B cell (primary cell): ENCODE results near the gene DMAP1. TPM values are rescaled to one million over a fixed set of nuclear protein-coding genes. Genes with fewer than 3 reads are reported as not detected.

ENCODE experiments used
- ATAC-seq: fragments of 200-7000 bp; cut with Tn5 transposase; one replicate; pipeline ENCODE4 v1.10.0; 2021; ENCODE audit warnings: low read depth, mild to moderate bottlenecking, moderate number of reproducible peaks, moderate library complexity
- CTCF ChIA-PET: fragments of 350-600 bp; sonication (Branson Sonifier 250); formaldehyde crosslinking; loops from one replicate; lab custom pipeline; 2021; ENCODE audit warnings: antibody characterized with exemption, inconsistent platforms; lab: Charles Lee
- POLR2A ChIA-PET: fragments of 350-600 bp; sonication (Branson Sonifier 250); formaldehyde crosslinking; loops from one replicate; lab custom pipeline; 2021; ENCODE audit warnings: antibody characterized with exemption; lab: Charles Lee
- DNase-seq: peaks from one replicate; pipeline ENCODE4 v3.0.0; 2013
- H2AFZ ChIP-seq: 2 replicates; pipeline ENCODE4 v1.6.1; 2012; ENCODE audit warnings: mild to moderate bottlenecking, low read depth, low read length; ENCODE audit not compliant: insufficient read depth, poor library complexity, severe bottlenecking
- H3K27ac ChIP-seq, 2 donors: 1 replicate in 1 of 2; 2 replicates in 1 of 2; pipeline ENCODE4 v1.5.1; 2012 to 2013; ENCODE audit warnings: low read length in 2 of 2, mild to moderate bottlenecking in 2 of 2, moderate library complexity in 1 of 2
- H3K27me3 ChIP-seq, 4 experiments: fragments of 200-600 bp in 1 of 4; sonication (generic) in 1 of 4; replicated peaks in 1 of 4; 1 replicate in 2 of 4; 2 replicates in 2 of 4; pipeline versions ENCODE4 v1.6.1 to v1.7.0; 2013 to 2016; ENCODE audit warnings: low read length in 3 of 4, mild to moderate bottlenecking in 2 of 4, mixed read lengths in 1 of 4, moderate library complexity in 1 of 4; ENCODE audit not compliant: insufficient read depth in 4 of 4, control insufficient read depth in 3 of 4; ENCODE audit errors: control extremely low read depth in 1 of 4
- H3K36me3 ChIP-seq, 2 experiments: replicated peaks in 1 of 2; 1 replicate in 1 of 2; 2 replicates in 1 of 2; pipeline versions ENCODE4 v1.6.1 to v1.7.1; 2013; ENCODE audit warnings: low read length in 1 of 2; ENCODE audit not compliant: insufficient read depth in 2 of 2, control insufficient read depth in 1 of 2; ENCODE audit errors: control extremely low read depth in 1 of 2, extremely low read depth in 1 of 2
- H3K4me1 ChIP-seq, 2 donors: fragments of 200-600 bp in 1 of 2; sonication (generic) in 1 of 2; 1 replicate in 1 of 2; 2 replicates in 1 of 2; pipeline versions ENCODE4 v1.5.1 to v1.6.1; 2013 to 2017; ENCODE audit warnings: low read length in 2 of 2; ENCODE audit not compliant: control insufficient read depth in 2 of 2, insufficient read depth in 2 of 2
- H3K4me2 ChIP-seq: replicated peaks from 2 replicates; pipeline ENCODE3; 2012; ENCODE audit warnings: mild to moderate bottlenecking, low read depth, low read length; ENCODE audit not compliant: poor library complexity, severe bottlenecking
- H3K4me3 ChIP-seq, 5 experiments: fragments of 200-600 bp in 1 of 5; sonication (generic) in 1 of 5; 1 replicate in 3 of 5; 2 replicates in 2 of 5; pipeline versions ENCODE4 v1.5.1 to v1.7.0; 2011 to 2016; ENCODE audit warnings: low read length in 4 of 5, mild to moderate bottlenecking in 4 of 5, low read depth in 2 of 5, control low read depth in 1 of 5, moderate library complexity in 1 of 5; ENCODE audit not compliant: insufficient read depth in 1 of 5; ENCODE audit errors: control extremely low read depth in 1 of 5, extremely low read depth in 1 of 5
- H3K79me2 ChIP-seq: fragments of 200-600 bp; sonication (generic); one replicate; pipeline ENCODE4 v1.6.0; 2016; ENCODE audit warnings: low read length; ENCODE audit not compliant: control insufficient read depth, insufficient read depth
- H3K9ac ChIP-seq: fragments of 200-600 bp; sonication (generic); 2 replicates; pipeline ENCODE4 v1.6.1; 2017; ENCODE audit warnings: mild to moderate bottlenecking, low read length, moderate library complexity
- H3K9me3 ChIP-seq, 3 donors: one replicate each; pipeline versions ENCODE4 v1.6.1 to v1.7.1; 2013; ENCODE audit warnings: low read length in 2 of 3; ENCODE audit not compliant: control insufficient read depth in 2 of 3, insufficient read depth in 1 of 3; ENCODE audit errors: control extremely low read depth in 1 of 3
- H4K20me1 ChIP-seq: 2 replicates; pipeline ENCODE4 v1.6.0; 2012; ENCODE audit warnings: mild to moderate bottlenecking, low read length; ENCODE audit not compliant: insufficient read depth, control insufficient read depth, poor library complexity, severe bottlenecking
- H3K27ac Mint-ChIP-seq: one replicate; pipeline ENCODE4 v1.8.0; 2021; ENCODE audit warnings: mixed read lengths
- H3K27me3 Mint-ChIP-seq: one replicate; pipeline ENCODE4 v1.8.0; 2021; ENCODE audit warnings: mixed read lengths
- H3K4me1 Mint-ChIP-seq: one replicate; pipeline ENCODE4 v1.8.0; 2021; ENCODE audit warnings: mixed read lengths
- H3K4me3 Mint-ChIP-seq: one replicate; pipeline ENCODE4 v1.8.0; 2021; ENCODE audit warnings: mixed read lengths
- H3K9me3 Mint-ChIP-seq: one replicate; pipeline ENCODE4 v1.8.0; 2022; ENCODE audit warnings: mixed read lengths; ENCODE audit not compliant: insufficient read depth
- EZH2 ChIP-seq: IDR thresholded peaks from 2 replicates; pipeline ENCODE4 v1.6.1; 2012; ENCODE audit warnings: borderline replicate concordance, low read depth, mild to moderate bottlenecking, moderate library complexity, low read length; ENCODE audit not compliant: insufficient read depth, poor library complexity, severe bottlenecking
- WGBS: methylation state at CpG from one replicate; pipeline ENCODE4 v1.1.5; 2013; ENCODE audit warnings: missing lambda C conversion rate; ENCODE audit not compliant: insufficient coverage; 5-methylcytosine and 5-hydroxymethylcytosine counted together
- intact Hi-C: fragments of 100-400 bp; cut with micrococcal nuclease; formaldehyde crosslinking; loops from one replicate; pipeline ENCODE4 v1.10.0; 2022
- polyA plus RNA-seq: library from polyadenylated mRNA; depleted of rRNA; stranded (reverse); fragments of >200 nt; gene quantifications from 2 replicates; pipeline ENCODE4 v1.2.3, GENCODE V29; 2012
- small RNA-seq: library from RNA; depleted of rRNA; stranded (forward); fragments of <200 nt; gene quantifications from one replicate; pipeline ENCODE3, GENCODE V24; 2012; ENCODE audit warnings: low replicate concordance, low read depth; ENCODE audit not compliant: insufficient read length
- total RNA-seq, 2 donors: library from RNA; stranded (reverse); fragments of 120-200 nt in 1 of 2; gene quantifications; 1 replicate in 1 of 2; 2 replicates in 1 of 2; pipeline versions ENCODE4 v1.2.3 to v1.2.4, GENCODE V29; 2013 to 2022
- TF ChIP-seq, protein P1 (sequence below): fragments of 200-600 bp; IDR thresholded peaks from one replicate; pipeline ENCODE4 v1.8.0; 2022; ENCODE audit warnings: antibody characterized with exemption, mild to moderate bottlenecking

Gene DMAP1
- total and polyA plus RNA-seq, 2 donors (not counting 1 experiment from before 2014, with no cell fraction given) = 88.5 to 116 TPM

DNA sequence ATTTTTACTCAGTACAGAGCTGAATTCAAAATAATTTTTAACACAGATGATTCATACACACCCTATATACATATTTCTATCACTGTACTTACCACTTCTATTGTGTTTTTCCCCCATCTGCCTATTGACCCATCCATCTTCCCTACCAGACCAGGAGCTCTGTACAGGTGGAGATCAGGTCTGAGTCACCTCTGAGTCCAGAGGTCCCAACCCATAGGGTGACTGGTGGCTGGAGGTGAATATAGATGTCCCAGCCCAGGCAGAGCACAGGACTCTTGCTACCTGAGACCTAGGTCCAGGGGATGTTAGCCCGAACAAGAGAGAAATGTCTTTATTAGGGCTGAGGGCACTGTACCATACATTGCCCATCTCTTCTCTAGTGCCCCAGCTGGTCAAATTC, 54.8 kb downstream of the DMAP1 start:
- no peaks in the 10 kb centered on the region for H3K27me3 ChIP-seq
- no peaks in the 10 kb centered on the region for H3K79me2 ChIP-seq
- no peaks in the 10 kb centered on the region for H3K9me3 ChIP-seq
- H3K27ac ChIP-seq = no peak overlapping the region
- no CpG with 5 or more reads among the region's 1 CpG for WGBS
- no peaks in the 10 kb centered on the region for H4K20me1 ChIP-seq
- H3K27ac Mint-ChIP-seq = no peak overlapping the region
- TF ChIP-seq, protein P1, sequence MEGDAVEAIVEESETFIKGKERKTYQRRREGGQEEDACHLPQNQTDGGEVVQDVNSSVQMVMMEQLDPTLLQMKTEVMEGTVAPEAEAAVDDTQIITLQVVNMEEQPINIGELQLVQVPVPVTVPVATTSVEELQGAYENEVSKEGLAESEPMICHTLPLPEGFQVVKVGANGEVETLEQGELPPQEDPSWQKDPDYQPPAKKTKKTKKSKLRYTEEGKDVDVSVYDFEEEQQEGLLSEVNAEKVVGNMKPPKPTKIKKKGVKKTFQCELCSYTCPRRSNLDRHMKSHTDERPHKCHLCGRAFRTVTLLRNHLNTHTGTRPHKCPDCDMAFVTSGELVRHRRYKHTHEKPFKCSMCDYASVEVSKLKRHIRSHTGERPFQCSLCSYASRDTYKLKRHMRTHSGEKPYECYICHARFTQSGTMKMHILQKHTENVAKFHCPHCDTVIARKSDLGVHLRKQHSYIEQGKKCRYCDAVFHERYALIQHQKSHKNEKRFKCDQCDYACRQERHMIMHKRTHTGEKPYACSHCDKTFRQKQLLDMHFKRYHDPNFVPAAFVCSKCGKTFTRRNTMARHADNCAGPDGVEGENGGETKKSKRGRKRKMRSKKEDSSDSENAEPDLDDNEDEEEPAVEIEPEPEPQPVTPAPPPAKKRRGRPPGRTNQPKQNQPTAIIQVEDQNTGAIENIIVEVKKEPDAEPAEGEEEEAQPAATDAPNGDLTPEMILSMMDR = no peak
- no peak for TF ChIP-seq EZH2
- CTCF ChIA-PET = no interaction called here
- H2AFZ ChIP-seq = no peak overlapping the region
- intact Hi-C loops = no loop called here
- peaks cover 2% of the 10 kb centered on the region for H3K4me1 Mint-ChIP-seq
- no peak overlapping the region for H3K9ac ChIP-seq
- no peaks in the 10 kb centered on the region for H3K4me1 ChIP-seq
- ATAC-seq = no peak
- H3K36me3 ChIP-seq = peaks cover 0 to 6% of the 10 kb centered on the region in 2 experiments
- no peaks in the 10 kb centered on the region for H3K27me3 Mint-ChIP-seq
- POLR2A ChIA-PET = no interaction called here
- no peaks in the 10 kb centered on the region for H3K9me3 Mint-ChIP-seq
- H3K4me2 ChIP-seq = no peak overlapping the region
- H3K4me3 Mint-ChIP-seq = no peak overlapping the region
- no peak for DNase-seq
- no peak overlapping the region for H3K4me3 ChIP-seq

Small RNAs within 50 kb of the gene (small RNA-seq; reads per million reads assigned to genes)
- not detected for gene AL035417.1

Other genes with a start within 250 kb of the DMAP1 start
- 30.5 and 34.1 TPM in 2 replicates for gene DPH2, start 243.5 kb upstream of the DMAP1 start, total RNA-seq
- 56.7 and 71.9 TPM in 2 replicates for gene DPH2, start 243.5 kb upstream of the DMAP1 start, polyA plus RNA-seq
- gene ATP6V0B, start 238.5 kb upstream of the DMAP1 start, total RNA-seq = 91.0 and 94.2 TPM in 2 replicates
- 198 and 317 TPM in 2 replicates for gene ATP6V0B, start 238.5 kb upstream of the DMAP1 start, polyA plus RNA-seq
- 5.2 and 6.5 TPM in 2 replicates for gene B4GALT2, start 234.3 kb upstream of the DMAP1 start, total RNA-seq
- gene B4GALT2, start 234.3 kb upstream of the DMAP1 start, polyA plus RNA-seq = 3.5 and 4.6 TPM in 2 replicates
- gene CCDC24, start 221.9 kb upstream of the DMAP1 start, total RNA-seq = 18.0 and 18.4 TPM in 2 replicates
- 7.3 and 10.1 TPM in 2 replicates for gene CCDC24, start 221.9 kb upstream of the DMAP1 start, polyA plus RNA-seq
- gene SLC6A9, start 182.0 kb upstream of the DMAP1 start, total RNA-seq = 5.5 and 6.4 TPM in 2 replicates
- gene SLC6A9, start 182.0 kb upstream of the DMAP1 start, polyA plus RNA-seq = 0.28 and 0.65 TPM in 2 replicates
- not detected in 2 replicates for gene KLF17, start 94.7 kb upstream of the DMAP1 start, total RNA-seq
- gene KLF17, start 94.7 kb upstream of the DMAP1 start, polyA plus RNA-seq = not detected in 2 replicates
- gene KLF18, start 71.8 kb upstream of the DMAP1 start, total RNA-seq = not detected in 2 replicates
- gene KLF18, start 71.8 kb upstream of the DMAP1 start, polyA plus RNA-seq = not detected in 2 replicates
- 36.3 and 37.5 TPM in 2 replicates for gene ERI3, start 141.8 kb downstream of the DMAP1 start, total RNA-seq
- gene ERI3, start 141.8 kb downstream of the DMAP1 start, polyA plus RNA-seq = 39.6 and 53.9 TPM in 2 replicates
- gene RNF220, start 191.8 kb downstream of the DMAP1 start, total RNA-seq = 115 and 116 TPM in 2 replicates
- gene RNF220, start 191.8 kb downstream of the DMAP1 start, polyA plus RNA-seq = 141 and 144 TPM in 2 replicates